Caki2 (cell line): Measurements from ENCODE around the gene DAPK2. TPM values are rescaled to one million over a fixed set of nuclear protein-coding genes. Genes with fewer than 3 reads are reported as not detected.
"Not testable (repeated sequence)": the region's sequence is repeated elsewhere in the genome, so short reads cannot be mapped to it uniquely, and the experiment has no call there.

Experiments
- DNase-seq: peaks from one replicate; pipeline ENCODE4 v3.0.0-alpha.2; 2015; ENCODE audit warnings: low read depth
- in situ Hi-C: cut with HindIII; loops from 2 replicates; pipeline ENCODE4 v1.10.0; 2016; ENCODE audit warnings: low sequenced_read_pairs, low pct_unique_long_range_greater_than_20kb, mixed read lengths
- total RNA-seq: library from RNA; depleted of rRNA; stranded (reverse); fragments of >200 nt; shearing (Covaris generic); gene quantifications from 2 replicates; pipeline ENCODE4 v1.2.3, GENCODE V29; 2014; ENCODE audit warnings: low replicate concordance; rRNA removed

Gene DAPK2
- 3.5 and 6.0 TPM in 2 replicates for total RNA-seq

DNA sequence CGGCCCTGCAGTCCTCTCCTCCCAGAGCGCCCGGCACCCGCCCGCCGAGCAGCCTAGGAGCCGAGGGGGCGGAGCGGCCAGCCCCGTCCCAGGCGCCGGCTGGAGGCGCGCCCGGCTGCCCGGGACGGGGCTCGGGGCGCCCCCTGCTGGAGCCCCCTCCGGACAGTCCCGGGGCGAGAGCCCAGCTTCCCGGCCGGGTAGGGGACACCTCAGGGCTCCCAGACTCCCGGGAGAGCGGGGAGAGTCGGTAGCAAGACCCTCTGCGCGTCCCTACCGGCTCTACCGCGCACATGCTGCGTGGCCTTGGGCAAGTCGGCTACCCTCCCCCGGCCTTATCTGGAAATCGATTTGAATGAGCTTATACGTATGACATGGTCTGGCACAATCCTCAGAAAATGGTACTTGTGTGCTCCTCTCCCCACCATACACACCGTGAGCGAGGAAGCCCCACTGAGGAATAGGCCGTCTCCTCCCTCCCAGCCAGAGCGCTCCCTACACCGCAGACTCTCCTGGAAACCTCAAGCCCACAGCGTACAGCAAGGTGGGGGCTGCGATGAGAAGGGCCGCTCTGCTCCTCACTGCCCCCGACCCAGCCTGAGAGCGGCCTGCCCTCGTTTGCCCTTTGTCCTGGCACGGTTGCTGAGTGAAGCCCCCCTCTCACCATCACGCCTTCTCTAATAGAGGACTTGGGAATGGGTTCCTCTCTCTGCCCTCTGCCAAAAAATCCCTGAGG lies at the start of gene DAPK2:
DAPK2 (minus strand) TSS at position 65 of the 733 bp plus-strand sequence. CDS start 6,224 bp downstream, outside the sequence.
- DNase-seq, result peak; percentile 75
- in situ Hi-C loops, result no loop called here

DNA sequence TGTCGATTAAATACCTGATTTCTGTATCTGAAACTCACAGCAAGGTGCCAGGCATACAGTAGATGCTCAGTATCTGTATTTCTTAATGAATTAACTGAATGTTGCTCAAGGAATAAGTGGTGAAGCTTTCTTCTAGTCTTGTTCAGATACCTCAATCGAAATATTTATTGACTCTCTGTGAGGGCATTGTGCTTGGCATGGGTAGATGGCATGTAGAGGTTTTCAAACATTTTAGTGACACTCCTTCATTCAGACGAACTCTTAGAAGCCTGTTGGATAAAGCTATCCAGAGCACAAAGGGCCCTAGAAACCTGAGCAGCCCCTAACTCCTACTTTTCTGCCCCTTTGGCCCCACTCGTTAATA lies 49.1 kb upstream of the DAPK2 start:
- in situ Hi-C loops, result no loop called here
- no peak for DNase-seq

DNA sequence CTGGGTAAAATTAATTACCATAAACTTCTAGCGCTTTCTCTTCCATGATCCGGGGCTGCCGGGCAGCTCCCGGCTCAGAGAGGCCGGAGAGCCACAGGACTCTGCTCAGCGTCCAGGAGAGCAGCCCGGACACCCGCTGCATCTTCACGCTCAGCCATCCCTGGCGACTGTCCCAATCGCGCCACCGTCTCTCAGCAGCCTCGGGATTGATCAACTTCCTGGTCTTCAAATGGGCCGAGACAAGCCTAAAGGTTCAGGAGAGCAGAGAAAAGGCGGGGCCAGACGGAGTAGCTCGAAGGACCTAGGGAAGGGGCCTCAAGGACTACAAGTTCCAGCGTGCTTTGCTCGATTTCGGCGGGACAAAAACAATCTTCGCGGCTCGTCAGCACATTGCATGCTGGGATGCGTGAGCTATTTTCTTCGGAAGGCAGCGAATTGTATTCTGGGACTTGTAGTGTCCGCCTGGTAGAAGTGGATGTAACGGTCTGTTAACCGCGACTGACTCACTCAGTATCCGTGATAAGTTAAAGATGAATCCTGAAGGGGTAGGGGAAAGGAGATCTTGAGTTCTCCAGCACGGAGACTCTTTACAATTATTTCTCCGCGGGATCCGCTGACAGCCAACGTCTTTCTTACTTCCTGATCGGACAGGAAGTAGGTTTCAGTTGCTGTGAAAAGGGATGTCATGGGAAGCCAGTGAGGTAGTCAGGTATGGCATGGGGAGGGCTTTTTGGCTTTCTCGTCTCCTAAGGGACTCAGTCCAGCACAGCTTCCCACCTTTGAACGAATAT lies 47.5 kb upstream of the DAPK2 start, which contains the start of gene CIAO2A:
CIAO2A (minus strand) TSS at position 212 of the 791 bp plus-strand sequence; CDS start at position 142, 70 bp downstream.
- DNase-seq, result peak; percentile 99
- in situ Hi-C loops, result no loop called here

DNA sequence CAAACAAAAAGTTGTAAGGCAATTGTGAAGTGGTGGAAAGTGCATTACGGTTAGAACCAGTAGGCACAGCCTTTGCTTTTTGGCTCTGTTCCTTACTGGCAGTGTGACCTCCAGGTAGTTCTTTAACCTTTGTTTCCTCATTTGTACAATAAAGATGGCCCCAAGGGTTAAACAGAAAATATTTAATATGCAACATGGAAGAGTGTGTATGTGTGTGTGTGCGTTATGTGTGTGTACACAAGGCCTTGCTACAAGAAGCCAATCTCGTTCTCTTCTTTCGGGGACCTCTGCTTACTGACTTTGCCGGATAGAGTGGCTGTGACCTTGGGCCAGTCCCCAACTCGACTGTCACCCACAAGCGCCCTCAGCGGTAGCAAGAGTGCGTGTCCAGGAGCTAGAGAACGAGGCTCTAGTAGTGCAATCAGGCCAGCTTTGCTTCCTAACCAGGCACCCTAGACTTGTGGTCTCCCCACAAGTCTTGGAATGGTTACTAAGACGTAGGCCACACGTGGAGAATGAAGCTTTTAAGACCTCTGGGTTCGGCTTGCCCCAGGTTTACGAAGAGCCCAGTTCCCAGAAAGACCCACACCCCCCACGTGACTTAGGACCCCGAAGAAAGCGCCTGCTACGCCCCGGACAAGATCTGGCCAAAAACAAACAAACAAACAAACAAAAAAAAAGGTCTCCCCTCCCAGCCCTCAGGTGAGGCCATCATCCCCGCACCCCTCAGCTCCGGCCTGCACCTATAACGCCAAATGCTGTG lies 46.8 kb upstream of the DAPK2 start:
- in situ Hi-C loops, result no loop called here
- DNase-seq, result peak; percentile 41

GRCh38 chr15:64092075-64092820 lies 46.0 kb upstream of the DAPK2 start:
- DNase-seq, result no peak
- in situ Hi-C loops, result no loop called here

GRCh38 chr15:64090527-64090926 lies 44.2 kb upstream of the DAPK2 start:
- DNase-seq, result no peak
- in situ Hi-C loops, result no loop called here

DNA sequence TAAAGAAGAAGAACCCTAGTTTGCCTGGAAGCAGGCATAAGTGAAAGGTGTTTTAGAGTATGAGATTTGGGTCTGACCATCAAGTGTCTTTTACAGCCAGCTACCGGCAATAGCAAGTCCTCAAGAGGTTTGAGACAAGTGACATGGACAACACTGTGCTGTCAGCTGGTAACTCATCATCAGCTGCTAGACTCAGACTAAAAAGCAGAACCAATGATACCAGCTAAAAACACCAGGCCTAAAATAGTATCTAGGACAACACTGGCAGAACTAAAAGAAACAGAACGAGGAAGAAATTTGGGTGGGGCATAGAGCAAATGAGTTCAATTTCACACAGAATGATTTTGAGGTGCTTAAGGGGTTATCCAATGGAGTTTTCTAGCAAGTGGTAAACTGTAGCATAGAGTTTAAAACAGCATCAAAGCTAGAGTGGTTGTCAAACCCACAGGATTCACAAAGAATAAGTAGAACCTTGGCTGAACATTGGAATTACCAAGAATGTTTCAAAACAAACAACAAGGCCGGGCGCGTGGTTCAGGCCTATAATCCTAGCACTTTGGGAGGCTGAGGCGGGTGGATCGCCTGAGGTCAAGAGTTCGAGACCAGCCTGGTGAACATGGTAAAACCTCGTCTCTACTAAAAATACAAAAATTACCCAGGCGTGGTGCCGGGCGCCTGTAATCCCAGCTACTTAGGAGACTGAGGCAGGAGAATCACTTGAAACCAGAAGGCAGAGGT lies 43.4 kb upstream of the DAPK2 start:
- no peak for DNase-seq
- in situ Hi-C loops, result no loop called here

DNA sequence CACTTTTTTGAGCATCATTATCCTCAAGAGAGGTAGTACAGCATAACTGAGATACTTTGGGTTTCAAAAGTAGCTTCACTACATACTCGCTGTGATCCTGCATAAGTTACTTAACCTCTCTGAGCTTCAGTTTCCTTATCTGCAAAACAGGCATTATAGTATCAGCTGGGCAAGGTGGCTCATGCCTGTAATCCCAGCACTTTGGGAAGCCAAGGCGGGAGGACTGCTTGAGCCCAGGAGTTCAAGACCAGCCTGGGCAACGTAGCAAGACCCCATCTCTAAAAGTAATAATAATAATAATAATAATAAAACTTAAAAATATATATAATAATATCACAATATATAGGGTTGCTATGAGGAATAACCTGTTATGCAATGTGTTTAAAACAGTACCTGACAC lies 36.5 kb upstream of the DAPK2 start:
- DNase-seq, result no peak
- in situ Hi-C loops, result no loop called here

- in situ Hi-C loops, DNase-seq: not testable (repeated sequence)
Observed at GRCh38 chr15:64073496-64073895, 27.2 kb upstream of the DAPK2 start.

DNA sequence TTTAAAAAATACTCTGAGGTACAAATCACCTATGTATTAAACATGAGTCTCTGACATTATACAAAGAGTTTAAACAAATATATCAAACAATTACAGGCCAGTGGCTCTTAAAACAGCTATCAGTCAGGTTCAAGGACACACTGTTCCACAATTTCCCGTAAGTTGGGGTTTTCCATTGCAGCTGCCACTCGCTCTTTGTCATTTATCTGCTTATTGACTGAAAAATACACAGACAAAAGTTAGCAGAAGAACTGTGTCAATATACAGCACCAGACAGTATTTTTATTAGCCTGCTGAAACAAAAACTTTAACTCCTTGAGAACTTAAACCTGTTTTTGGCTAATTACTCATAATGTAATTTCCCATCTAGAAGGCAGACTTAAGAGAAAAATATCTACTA lies 26.5 kb upstream of the DAPK2 start:
- in situ Hi-C loops, result no loop called here
- no peak for DNase-seq

- in situ Hi-C loops, result no loop called here
- DNase-seq, result peak; percentile 25
Observed at GRCh38 chr15:64071931-64072765, 25.9 kb upstream of the DAPK2 start.

DNA sequence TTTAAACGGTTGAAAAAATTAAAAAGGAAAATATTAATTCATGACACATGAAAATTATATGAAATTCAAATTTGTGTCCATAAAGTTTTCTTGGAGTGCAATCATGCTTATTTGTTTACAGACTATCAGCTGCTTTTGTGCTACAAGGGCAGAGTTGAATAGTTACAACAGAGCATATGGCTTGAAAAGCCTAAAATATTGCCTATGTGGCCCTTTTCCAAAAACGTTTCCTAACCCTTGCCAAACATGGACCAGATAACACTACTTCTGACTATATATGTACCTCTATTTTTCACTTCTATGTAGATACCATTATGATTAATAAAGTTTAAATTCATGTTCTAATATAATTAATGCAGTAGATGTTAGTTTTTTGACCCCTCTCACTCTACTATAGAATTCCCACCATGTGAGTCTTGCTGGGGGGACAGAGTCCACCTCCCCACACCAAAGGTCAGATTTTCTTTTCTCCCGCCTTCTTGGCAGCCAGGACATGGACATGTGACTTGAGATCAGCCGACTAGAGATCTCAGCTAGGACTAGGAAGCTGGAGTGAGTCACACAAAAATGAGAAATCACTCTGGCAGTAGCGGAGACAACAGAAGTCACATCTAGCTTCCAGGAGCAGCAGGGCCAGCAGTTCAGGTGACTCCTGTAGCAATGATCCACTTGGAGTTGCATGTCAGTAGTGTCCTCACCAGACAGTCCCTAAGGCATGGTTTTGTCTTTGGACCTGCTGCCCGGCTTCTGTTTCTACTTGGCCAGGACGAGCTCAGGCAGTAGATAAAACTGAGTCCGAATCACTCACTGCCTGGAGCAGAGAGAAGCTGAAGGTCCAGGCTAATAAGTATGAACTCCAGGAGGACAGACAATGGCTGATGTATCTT lies 24.9 kb upstream of the DAPK2 start:
- DNase-seq, result peak; percentile 78
- in situ Hi-C loops, result no loop called here

DNA sequence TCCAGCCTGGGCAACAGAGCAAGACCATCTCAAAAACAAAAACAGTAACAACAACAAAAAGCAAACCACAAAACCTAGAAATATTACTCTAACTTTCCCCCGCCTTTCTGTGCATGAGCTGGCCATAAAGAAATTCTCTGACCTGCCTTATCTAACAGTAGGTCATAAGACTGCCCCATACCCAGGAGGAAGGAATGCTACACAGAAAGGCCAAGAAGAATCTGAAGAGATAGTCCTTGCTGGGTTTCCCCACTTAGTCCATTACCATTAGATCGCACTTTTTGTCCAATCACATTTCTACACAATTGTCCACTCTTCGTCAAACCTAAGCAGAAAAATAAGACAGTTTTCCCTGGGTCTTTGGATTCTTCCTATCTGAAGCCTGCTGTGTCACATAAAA lies 23.8 kb upstream of the DAPK2 start:
- in situ Hi-C loops, result no loop called here
- no peak for DNase-seq

- in situ Hi-C loops, result no loop called here
- DNase-seq, result no peak
Observed at GRCh38 chr15:64068133-64068532, 21.8 kb upstream of the DAPK2 start.

DNA sequence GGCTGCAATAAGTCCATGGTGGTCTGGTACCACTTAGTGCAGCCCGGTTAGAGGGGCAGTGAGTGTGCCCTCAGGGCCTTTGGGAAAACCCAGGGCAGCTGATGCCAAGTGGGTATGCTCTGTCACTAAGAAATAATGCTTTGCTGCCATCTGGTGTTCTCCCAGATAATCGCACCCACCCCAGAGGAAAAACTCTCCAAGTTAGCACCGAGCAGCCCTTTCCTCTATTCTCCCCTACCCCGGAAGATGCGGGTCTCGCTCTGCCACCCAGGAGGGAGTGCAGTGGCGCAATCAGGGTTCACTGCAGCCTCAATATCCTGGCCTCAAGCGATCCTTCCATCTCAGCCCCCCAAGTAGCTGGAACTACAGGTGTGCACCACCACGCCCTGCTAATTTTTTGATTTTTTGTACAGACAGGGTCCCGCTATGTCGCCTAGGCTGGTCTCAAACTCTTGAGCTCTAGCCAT lies 21.3 kb upstream of the DAPK2 start:
- in situ Hi-C loops, result no loop called here
- DNase-seq, result peak; percentile 52

DNA sequence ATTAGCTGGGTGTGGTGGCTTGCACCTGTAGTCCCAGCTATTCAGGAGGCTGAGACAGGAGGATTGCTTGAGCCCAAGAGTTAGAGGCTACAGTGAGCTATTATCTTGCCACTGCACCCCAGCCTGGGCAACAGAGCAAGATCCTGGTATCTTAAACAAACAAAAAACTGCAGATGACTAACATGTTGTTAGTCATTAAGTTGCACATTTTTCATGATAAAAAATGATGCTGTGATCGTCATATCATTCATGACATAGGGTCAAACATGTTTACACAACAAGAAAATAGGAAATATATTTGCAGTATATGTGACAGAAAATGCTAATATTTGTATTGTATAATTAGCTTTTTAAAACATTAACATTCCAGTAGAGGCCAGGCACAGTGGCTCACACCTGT lies 20.2 kb upstream of the DAPK2 start:
- in situ Hi-C loops, result no loop called here
- no peak for DNase-seq
